Endodermal cell (in vitro differentiated cells): ENCODE results near the gene AIF1. TPM values are rescaled to one million over a fixed set of nuclear protein-coding genes. Genes with fewer than 3 reads are reported as not detected.

ENCODE experiments used
- DNase-seq: peaks from one replicate; pipeline ENCODE4 v3.0.0-alpha.2; 2017
- H3K27ac ChIP-seq: 2 replicates; pipeline ENCODE4 v1.5.1; 2013; ENCODE audit warnings: mild to moderate bottlenecking, low read depth, low read length, moderate library complexity
- H3K27me3 ChIP-seq: 2 replicates; pipeline ENCODE4 v1.6.1; 2013; ENCODE audit warnings: mild to moderate bottlenecking, low read length, moderate library complexity; ENCODE audit not compliant: insufficient read depth, control insufficient read depth, poor library complexity, severe bottlenecking
- H3K36me3 ChIP-seq: 2 replicates; pipeline ENCODE4 v1.7.0; 2013; ENCODE audit warnings: mild to moderate bottlenecking, low read length, moderate library complexity; ENCODE audit not compliant: control insufficient read depth, insufficient read depth
- H3K4me1 ChIP-seq: one replicate; pipeline ENCODE4 v1.7.0; 2013; ENCODE audit warnings: low read length; ENCODE audit not compliant: control insufficient read depth, insufficient read depth
- H3K4me3 ChIP-seq: 2 replicates; pipeline ENCODE4 v1.5.1; 2013; ENCODE audit warnings: mild to moderate bottlenecking, low read length, moderate library complexity
- H3K9ac ChIP-seq: 2 replicates; pipeline ENCODE4 v1.6.1; 2013; ENCODE audit warnings: mild to moderate bottlenecking, low read length, moderate library complexity; ENCODE audit not compliant: poor library complexity, severe bottlenecking; ENCODE audit errors: extremely low read depth
- H3K9me3 ChIP-seq: 2 replicates; pipeline ENCODE4 v1.6.1; 2013; ENCODE audit warnings: mild to moderate bottlenecking, low read length, moderate library complexity; ENCODE audit not compliant: control insufficient read depth
- H3K27ac Mint-ChIP-seq: 2 replicates; pipeline ENCODE4 v1.8.0; 2020; ENCODE audit warnings: mixed read lengths
- H3K27me3 Mint-ChIP-seq: 2 replicates; pipeline ENCODE4 v1.8.0; 2021; ENCODE audit warnings: mild to moderate bottlenecking, mixed read lengths; ENCODE audit not compliant: insufficient read depth
- H3K36me3 Mint-ChIP-seq: 2 replicates; pipeline ENCODE4 v1.8.0; 2020; ENCODE audit warnings: low read depth, mixed read lengths
- H3K4me1 Mint-ChIP-seq: 2 replicates; pipeline ENCODE4 v1.8.0; 2020; ENCODE audit warnings: mixed read lengths
- H3K4me3 Mint-ChIP-seq: 2 replicates; pipeline ENCODE4 v1.8.0; 2020; ENCODE audit warnings: mild to moderate bottlenecking, moderate library complexity, mixed read lengths
- H3K9me3 Mint-ChIP-seq: 2 replicates; pipeline ENCODE4 v1.8.0; 2020; ENCODE audit warnings: mild to moderate bottlenecking, mixed read lengths
- WGBS, 2 experiments: methylation state at CpG; one replicate each; pipeline versions ENCODE4 v1.1.5 to v1.1.7; 2013; ENCODE audit warnings: missing lambda C conversion rate in 2 of 2, mixed read lengths in 1 of 2; ENCODE audit not compliant: insufficient coverage in 1 of 2, insufficient read length in 1 of 2; 5-methylcytosine and 5-hydroxymethylcytosine counted together
- total RNA-seq, 2 donors: library from RNA; stranded (reverse); fragmentation: NEBNext Ultra II Directional in 1 of 2; extraction: Animal tissue kit (Norgen Biotek cat#: 25700) in 1 of 2; gene quantifications; 2 replicates in 1 of 2; 3 replicates in 1 of 2; pipeline ENCODE4 v1.2.1, GENCODE V29; 2021
- TF ChIP-seq, protein P1 (sequence below): fragments of 200-600 bp; sonication (generic); conservative IDR thresholded peaks from 2 replicates; pipeline ENCODE4 v1.5.0; 2021; ENCODE audit warnings: antibody characterized with exemption, mild to moderate bottlenecking

AIF1 gene
- total RNA-seq, 2 donors from 2014 or later = 0.70 to 1.7 TPM

DNA sequence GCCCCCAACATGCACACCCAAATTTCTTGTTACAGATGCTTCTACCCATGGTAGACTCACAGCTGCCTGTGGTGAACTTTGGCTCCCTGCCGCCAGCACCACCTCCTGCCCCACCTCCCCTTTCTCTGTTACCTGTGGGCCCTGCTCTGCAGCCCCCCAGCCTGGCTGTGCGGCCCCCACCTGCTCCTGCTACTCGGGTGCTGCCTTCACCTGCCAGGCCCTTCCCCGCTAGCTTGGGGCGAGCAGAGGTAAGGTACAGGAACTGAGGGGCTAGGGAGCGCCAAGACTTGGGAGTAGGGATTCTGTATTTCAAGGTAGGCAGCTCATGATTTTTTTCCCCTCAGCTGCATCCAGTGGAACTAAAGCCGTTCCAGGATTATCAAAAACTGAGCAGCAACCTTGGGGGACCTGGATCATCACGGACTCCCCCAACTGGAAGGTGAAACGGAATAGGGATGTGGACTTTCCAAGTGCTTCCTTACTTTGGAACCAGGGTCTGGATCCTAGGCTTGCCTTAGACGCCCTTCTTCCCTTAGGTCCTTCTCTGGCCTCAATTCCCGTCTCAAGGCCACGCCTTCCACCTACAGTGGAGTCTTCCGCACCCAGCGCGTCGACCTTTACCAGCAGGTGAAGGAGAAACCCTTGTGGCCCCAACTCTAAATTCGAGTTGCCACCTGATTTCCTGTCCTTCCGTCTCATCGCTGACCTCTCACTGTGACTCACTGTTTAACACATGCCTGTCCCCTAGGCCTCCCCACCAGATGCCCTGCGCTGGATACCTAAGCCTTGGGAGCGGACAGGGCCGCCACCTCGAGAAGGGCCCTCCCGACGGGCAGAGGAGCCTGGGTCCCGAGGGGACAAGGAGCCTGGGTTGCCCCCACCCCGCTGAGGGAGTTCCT, 21.9 kb downstream of the AIF1 start:
- no peaks in the 10 kb centered on the region for H3K27me3 ChIP-seq
- H3K4me1 ChIP-seq = no peaks in the 10 kb centered on the region
- no peak overlapping the region for H3K27ac ChIP-seq
- H3K36me3 Mint-ChIP-seq = peaks cover 85% of the 10 kb centered on the region
- H3K9me3 ChIP-seq = no peaks in the 10 kb centered on the region
- H3K36me3 ChIP-seq = peaks cover 98% of the 10 kb centered on the region
- no peaks in the 10 kb centered on the region for H3K4me1 Mint-ChIP-seq
- TF ChIP-seq, protein P1, sequence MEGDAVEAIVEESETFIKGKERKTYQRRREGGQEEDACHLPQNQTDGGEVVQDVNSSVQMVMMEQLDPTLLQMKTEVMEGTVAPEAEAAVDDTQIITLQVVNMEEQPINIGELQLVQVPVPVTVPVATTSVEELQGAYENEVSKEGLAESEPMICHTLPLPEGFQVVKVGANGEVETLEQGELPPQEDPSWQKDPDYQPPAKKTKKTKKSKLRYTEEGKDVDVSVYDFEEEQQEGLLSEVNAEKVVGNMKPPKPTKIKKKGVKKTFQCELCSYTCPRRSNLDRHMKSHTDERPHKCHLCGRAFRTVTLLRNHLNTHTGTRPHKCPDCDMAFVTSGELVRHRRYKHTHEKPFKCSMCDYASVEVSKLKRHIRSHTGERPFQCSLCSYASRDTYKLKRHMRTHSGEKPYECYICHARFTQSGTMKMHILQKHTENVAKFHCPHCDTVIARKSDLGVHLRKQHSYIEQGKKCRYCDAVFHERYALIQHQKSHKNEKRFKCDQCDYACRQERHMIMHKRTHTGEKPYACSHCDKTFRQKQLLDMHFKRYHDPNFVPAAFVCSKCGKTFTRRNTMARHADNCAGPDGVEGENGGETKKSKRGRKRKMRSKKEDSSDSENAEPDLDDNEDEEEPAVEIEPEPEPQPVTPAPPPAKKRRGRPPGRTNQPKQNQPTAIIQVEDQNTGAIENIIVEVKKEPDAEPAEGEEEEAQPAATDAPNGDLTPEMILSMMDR = no peak
- no peak overlapping the region for H3K9ac ChIP-seq
- H3K4me3 Mint-ChIP-seq = no peak overlapping the region
- H3K4me3 ChIP-seq = no peak overlapping the region
- no peaks in the 10 kb centered on the region for H3K27me3 Mint-ChIP-seq
- H3K27ac Mint-ChIP-seq = peak overlapping the region; percentile 59
- no peaks in the 10 kb centered on the region for H3K9me3 Mint-ChIP-seq
- DNase-seq = no peak
- WGBS, 2 experiments = 93% methylated on average over 17 to 26 of the region's 27 CpGs

DNA sequence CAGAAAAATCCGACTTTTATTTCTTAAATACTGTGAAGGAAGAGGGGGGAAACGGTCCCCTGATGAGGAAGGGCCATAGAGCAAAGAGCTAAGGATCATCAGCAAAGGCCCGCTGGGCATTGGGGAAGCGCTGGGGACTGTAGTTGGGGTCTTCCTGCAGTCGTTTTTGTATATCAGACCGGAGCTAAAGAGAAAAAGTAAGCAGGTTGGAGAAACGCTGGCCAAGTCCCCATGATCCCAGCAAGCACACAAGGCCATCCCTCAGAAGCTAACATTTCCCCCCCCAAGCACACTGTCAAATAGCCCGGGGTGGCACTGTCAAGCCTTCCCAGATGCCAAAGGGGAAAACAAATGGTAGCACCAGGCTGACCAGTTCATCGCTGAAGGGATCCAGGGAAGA, 24.0 kb downstream of the AIF1 start:
- H3K27ac ChIP-seq = no peak overlapping the region
- TF ChIP-seq, protein P1 = no peak
- H3K9me3 ChIP-seq = no peaks in the 10 kb centered on the region
- H3K36me3 ChIP-seq = peaks cover 96% of the 10 kb centered on the region
- H3K27me3 ChIP-seq = no peaks in the 10 kb centered on the region
- Mint-ChIP-seq H3K4me1 (no peaks in the 10 kb centered on the region), H3K4me3 (no peak overlapping the region), H3K27me3 (no peaks in the 10 kb centered on the region), H3K27ac (no peak overlapping the region), H3K9me3 (no peaks in the 10 kb centered on the region), H3K36me3 (peaks cover 80% of the 10 kb centered on the region)
- DNase-seq = no peak
- WGBS, 2 experiments = 93% methylated on average over 7 to 9 of the region's 9 CpGs
- no peak overlapping the region for H3K9ac ChIP-seq
- no peak overlapping the region for H3K4me3 ChIP-seq
- H3K4me1 ChIP-seq = no peaks in the 10 kb centered on the region

DNA sequence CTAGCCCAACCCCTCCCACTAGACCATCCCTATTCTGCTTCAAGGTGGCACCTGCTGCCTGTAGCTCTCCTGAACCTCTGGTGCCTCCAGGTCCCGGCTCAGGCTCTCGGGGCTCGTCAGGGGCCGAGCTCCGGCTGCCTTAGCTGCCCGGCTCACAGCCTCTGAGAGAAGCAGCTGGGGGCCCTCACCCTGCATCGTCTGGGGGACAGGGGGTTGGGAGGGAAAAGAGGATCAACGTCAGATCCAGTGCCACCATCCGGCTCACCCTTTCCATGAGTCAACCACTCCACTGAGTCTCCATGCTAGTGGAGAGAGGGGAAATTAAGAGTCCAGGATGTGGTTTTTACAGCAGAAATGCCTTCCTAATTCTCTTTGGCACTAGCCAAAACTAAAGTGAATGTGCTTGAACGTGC, 24.4 kb downstream of the AIF1 start:
- no peak overlapping the region for H3K4me3 Mint-ChIP-seq
- Histone ChIP-seq H3K27me3 (no peaks in the 10 kb centered on the region), H3K27ac (no peak overlapping the region), H3K36me3 (peaks cover 96% of the 10 kb centered on the region), H3K9ac (no peak overlapping the region), H3K9me3 (no peaks in the 10 kb centered on the region), H3K4me3 (no peak overlapping the region), H3K4me1 (no peaks in the 10 kb centered on the region)
- no peak for DNase-seq
- TF ChIP-seq, protein P1 = no peak
- 94 to 97% methylated on average over 3 to 10 of the region's 10 CpGs for WGBS, 2 experiments
- no peaks in the 10 kb centered on the region for H3K27me3 Mint-ChIP-seq
- no peaks in the 10 kb centered on the region for H3K9me3 Mint-ChIP-seq
- peaks cover 78% of the 10 kb centered on the region for H3K36me3 Mint-ChIP-seq
- no peak overlapping the region for H3K27ac Mint-ChIP-seq
- no peaks in the 10 kb centered on the region for H3K4me1 Mint-ChIP-seq
